ENCODE data around the gene NRG2. TPM values are rescaled to one million over a fixed set of nuclear protein-coding genes. Genes with fewer than 3 reads are reported as not detected.
A peak's percentile ranks its signal among the peaks of the same experiment; 100 is the strongest.

NRG2 gene
- total RNA-seq, 1 donor from 2014 or later: 1.9 TPM

DNA sequence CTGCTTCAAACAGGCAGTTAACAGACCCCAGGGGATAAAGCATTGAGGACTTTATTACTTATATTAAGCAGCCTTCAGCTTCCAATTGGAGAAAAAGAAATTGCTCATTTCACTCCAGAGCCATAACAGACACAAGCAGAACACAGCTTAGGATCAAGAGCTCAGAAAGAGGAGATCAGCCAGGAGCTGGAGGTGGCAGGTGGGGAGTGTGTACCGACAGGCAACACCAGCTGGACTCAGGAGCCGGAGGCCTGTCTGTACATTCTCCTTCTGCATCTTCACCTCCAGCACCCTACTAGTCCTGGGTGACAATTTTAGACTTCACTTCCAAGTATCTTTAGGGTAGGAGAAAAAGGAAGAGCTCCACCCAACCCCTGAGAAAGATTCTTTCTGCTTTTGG, 35.8 kb downstream of the NRG2 start:
- no peak for ATAC-seq

DNA sequence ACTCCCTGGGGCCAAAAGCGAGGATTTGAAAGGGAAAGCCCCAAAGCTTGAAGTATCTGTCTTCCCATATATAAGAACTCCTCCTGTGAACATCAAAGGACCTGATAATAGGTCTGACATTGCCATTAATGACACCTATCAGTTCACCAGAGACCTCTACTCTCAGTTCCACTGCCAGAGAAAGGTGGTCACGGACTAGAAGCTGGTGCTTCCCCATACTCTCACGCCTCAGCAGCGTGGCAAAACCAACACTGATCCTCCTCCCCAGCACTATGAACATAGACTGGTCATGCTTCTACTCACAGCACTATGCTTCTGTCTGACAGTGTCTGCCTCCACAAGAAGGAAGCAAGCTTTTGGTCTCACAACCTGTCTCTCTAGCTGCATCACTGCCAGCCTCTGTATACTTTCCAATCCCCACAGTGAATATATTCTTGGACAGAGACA, 37.9 kb downstream of the NRG2 start:
- no peak for ATAC-seq

DNA sequence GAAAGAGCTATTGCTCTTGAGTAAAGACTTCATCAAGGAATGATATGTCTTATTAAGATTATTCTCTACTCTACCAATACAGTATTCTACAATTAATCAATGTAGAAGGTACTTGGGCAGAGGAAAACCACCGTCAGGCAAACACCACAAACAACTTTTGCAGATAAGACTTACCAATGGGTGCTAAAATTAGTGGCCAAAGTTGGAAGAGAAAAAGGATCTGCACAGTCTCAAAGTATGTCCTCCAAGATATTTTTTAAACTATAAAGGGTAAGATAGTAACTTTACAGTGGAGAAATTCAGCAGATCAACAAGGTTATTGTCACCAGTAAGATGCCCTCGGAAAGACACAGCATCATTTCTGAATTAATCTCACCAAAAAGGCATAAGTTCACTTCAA, 38.9 kb downstream of the NRG2 start:
- ATAC-seq: no peak

GRCh38 chr5:140003519-140003918, 39.6 kb downstream of the NRG2 start:
- ATAC-seq: no peak

GRCh38 chr5:140000332-140000731, 42.8 kb downstream of the NRG2 start:
- no peak for ATAC-seq

DNA sequence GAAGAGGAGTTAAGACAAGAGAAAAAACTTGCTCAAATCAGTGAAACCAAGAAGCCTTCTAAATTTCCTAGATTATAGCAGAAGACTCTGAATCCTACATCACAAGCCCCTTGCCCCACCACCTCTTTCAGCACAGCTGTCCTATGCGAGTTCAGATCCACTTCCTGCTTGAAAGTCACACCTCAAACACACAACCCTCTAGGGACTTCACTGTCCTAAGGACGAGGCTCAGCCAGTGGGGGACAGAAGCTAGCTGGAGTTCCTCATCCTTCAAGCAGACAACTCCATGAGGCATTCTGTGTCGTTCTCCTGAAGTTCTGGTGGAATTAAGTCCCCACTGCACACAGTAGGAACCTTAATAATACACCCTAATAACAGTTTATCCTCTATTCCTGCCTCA, 44.3 kb downstream of the NRG2 start:
- ATAC-seq: no peak

- ATAC-seq: no peak
Observed at GRCh38 chr5:139997276-139997675, 45.8 kb downstream of the NRG2 start.

DNA sequence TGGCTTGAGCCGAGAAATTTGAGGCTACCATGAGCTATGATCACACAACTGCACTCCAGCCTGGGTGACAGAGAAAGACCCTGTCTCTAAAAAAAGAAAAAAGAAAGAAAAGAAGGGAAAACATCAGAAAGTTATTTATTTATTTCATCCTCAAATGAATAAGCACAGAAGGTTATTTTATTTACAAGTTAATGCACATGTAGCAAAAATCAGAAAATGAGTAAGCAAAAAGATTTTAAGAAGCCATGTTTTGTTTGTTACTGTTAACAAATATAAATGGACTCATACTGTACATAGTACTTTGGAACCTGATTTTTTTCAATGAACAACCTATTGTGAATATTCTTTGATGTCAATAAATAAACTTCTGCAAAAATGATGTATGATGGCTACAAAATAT, 47.2 kb downstream of the NRG2 start:
- no peak for ATAC-seq

DNA sequence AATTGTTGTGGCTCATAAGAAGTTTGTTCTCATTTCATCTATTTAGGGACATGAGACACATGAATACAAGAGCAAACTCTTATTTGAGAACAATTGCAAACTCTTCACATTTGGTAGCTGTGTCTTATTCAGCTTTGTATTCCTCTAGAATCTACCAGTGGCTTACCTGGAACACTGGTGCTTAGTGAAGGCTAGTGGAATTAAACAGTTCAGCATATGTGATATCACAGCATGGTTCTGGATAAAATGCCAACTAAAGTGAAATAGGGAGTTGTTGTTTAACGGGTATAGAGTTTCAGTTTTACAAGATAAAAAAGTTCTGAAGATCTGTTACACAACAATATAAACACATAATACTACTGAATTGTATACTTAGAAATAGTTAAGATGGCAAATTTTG, 48.9 kb downstream of the NRG2 start:
- ATAC-seq: no peak

- ATAC-seq: peak; percentile 89
Observed at GRCh38 chr5:139985733-139986132, 57.4 kb downstream of the NRG2 start.

DNA sequence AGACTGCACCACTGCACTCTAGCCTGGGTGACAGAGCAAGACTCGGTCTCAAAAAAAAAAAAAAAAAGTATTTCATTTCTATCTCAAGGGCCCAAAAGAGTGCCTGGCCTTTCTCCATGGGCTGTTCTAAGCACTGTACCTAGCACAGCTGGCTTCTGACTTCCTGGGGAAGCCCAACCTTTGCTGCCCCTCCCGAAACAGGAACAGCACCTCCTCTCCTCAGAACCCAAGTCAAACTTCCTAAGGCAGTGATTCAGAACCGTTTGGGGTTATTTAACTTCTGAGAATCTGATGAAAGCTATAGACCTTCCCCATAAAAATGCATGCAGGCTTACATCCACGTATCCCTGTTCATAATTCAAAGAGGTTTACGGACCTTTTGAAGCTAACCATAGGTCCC, 57.8 kb downstream of the NRG2 start:
- ATAC-seq: peak; percentile 57

DNA sequence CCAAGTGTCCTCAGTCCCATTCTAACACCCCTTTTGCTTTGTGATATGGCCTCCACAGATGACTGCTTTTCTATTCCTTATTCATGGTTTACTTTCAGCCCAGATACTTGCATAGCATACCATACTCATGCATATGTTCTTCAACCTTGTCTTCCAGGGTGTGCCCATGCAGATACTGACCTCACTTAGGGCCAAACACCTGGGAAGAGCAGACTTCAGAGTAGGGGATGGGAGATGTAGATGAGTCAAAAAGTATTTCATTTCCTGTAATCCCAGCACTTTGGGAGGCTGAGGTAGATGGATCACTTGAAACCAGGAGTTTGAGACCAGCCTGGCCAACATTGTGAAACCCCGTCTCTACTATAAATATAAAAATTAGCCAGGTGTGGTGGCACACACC, 58.3 kb downstream of the NRG2 start:
- no peak for ATAC-seq

- no peak for ATAC-seq
Observed at GRCh38 chr5:139982975-139983240, 60.2 kb downstream of the NRG2 start.

- ATAC-seq: peak; percentile 32
Observed at GRCh38 chr5:139982157-139982974, 60.7 kb downstream of the NRG2 start.

DNA sequence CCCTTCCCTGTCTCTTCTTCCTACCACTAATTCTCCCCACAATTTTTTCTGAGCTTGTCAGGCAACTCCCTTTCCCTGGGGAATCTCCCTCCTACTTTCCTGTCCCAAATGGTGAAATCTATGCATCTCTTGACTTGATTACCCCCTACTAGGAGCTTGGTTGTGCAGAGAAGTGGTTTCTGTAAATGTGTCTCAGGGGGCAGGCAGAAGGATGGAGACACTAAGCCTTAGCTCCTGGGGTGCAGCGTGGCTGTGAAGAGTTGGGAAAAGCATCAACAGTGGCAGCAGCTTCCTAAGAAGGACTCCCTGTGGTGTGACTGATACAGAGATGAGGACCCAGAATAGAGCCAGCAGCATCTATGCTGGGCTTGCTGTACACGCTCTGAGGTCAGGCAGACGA, 62.3 kb downstream of the NRG2 start:
- ATAC-seq: no peak

DNA sequence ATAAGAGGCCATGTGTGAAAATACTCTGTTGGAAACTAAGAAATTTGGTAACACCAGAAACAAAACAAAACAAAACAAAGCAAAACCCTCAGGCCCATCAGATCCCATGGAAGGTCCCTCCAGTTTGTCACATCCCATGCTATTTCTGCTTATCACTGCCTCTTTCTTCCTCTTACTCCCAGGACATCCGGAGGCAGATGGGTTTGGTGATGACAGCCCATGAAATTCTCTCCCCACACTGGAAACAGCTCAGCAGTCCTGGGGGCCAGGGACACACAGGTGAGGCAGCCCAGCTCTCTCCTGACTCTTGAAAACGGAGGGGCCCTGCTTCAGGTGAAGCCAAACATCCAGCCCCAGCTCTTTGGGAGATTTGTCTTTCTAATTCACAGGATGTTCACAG, 63.2 kb downstream of the NRG2 start:
- ATAC-seq: no peak

DNA sequence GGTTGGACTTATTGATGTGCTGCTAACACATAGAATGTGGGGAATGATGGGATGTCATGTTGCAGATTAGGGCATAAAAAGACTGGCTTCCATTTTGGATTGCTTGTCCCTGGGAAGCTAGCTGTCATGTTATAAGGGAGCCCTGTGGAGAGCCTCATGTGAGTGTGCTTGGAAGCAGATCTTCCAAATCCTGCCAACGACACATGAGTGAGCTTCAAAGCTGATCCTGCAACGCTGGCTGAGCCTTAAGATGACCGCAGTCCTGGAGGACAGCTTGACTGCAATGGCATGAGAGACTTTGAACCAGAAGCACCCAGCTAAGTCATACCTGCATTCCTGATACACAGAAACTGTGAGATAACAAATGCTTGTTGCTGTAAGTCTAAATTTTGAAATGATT, 63.6 kb downstream of the NRG2 start:
- ATAC-seq: no peak

- ATAC-seq: no peak
Observed at GRCh38 chr5:139976703-139977102, 66.4 kb downstream of the NRG2 start.

DNA sequence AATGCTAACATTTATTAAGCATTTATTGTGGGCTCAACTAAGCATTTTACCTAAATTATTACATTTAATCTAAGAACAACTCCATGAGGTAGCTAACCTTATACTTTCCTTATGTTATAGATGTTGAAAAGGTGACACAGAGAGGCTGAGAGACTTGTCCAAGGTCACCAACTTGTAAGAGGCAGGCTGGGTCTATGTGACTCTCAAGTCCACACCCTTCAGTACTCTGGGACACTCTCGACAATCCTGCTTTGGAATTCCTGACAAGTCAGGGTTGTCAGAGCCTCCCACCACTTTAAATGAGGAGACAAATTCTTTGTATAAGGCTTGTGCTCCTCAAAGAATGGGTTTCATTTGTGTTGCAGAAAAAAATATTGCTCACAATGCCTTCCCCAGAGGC, 67.2 kb downstream of the NRG2 start:
- no peak for ATAC-seq

DNA sequence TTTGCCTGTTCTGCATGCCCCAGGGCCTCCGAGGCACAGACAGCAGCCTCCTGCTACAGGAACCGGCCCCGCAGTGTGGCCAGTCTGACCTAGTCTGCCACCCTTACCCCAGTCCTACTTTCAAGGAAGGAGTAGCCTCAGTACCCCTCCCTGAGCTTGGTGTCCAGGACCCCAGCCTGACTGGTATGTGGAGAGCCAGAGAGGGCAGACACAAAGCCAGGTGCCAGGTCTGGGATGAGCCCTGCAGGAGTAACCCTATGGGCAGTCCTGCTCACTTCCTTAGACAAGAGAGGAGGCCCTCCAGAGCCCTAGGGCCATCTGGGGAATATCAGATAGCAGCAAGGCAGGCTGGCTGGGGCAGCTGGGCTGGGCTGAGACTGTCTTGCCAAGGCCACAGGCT, 67.8 kb downstream of the NRG2 start:
- no peak for ATAC-seq

GRCh38 chr5:139974661-139975060, 68.4 kb downstream of the NRG2 start:
- no peak for ATAC-seq

GRCh38 chr5:139971202-139971725, 71.8 kb downstream of the NRG2 start:
- ATAC-seq: no peak

DNA sequence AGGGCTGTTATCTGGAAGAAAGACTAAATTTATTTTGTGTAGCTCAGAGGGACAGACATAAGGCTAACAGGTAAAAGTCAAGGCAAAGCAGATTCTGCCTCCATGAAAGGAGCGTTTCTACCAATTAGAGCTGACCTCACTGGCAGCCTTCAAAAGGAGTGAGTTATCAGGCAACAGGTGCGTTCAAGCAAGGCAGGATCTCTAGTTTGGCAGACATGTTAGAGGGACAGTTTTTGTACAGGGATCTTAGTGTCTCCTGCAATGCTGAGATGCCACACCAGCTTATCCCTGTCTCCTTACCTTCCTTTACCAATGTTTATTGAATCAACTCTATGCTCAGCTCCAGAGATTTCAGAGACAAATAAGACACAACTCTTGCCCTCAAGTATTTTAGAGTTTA, 73.8 kb downstream of the NRG2 start:
- ATAC-seq: no peak

- ATAC-seq: peak; percentile 99
Observed at GRCh38 chr5:139968547-139969261, 74.4 kb downstream of the NRG2 start.
